HG03354 (cell line): ENCODE data around the gene ZC3H12C.
"Not testable (repeated sequence)": the region's sequence is repeated elsewhere in the genome, so short reads cannot be mapped to it uniquely, and the experiment has no call there.

Experiments used
- ATAC-seq: cut with Tn5 transposase; IDR thresholded peaks from one replicate; pipeline ENCODE4 v1.9.1; 2021; ENCODE audit warnings: mild to moderate bottlenecking; ENCODE audit not compliant: unreplicated experiment, poor library complexity, severe bottlenecking

ZC3H12C gene

GRCh38 chr11:110198031-110198729, 105.0 kb downstream of the ZC3H12C start:
- no peak for ATAC-seq

DNA sequence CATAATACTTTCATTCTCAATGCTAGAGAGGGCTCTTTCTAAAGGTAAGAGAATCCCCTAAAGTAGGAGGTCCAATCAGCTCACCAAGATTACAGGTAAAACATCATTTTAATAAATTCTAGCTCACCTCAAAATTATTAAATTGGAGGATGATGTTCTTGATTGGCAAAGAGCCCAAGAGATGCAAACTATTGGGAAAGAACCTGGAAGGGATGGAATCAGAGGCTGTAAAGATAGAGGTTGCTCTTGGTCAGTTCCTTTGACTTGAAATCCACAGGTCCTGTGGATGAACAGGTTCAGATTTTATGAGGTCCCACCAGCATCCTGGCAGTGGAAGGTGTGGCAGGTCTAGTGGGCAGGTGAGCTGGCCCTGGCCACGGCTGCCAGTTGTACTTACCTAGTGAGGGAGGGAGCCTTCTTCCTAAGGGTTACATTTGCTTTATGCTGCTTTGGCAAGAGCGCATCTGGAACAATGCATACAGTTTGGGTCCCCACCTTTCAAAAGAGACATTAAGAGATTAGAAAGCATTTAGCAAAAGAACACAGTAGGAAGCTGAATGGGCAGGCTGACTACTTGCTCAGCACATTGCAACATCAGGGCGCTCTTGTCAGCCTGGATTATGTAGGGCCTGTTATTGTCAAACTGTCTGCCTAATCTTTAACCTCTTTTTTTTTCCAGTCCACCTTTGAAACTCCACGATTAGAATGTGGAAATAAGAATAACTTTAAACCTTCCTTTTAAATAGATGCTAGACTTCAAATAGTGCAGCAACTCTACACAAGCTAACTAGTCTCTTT, 106.2 kb downstream of the ZC3H12C start:
- ATAC-seq: no peak

DNA sequence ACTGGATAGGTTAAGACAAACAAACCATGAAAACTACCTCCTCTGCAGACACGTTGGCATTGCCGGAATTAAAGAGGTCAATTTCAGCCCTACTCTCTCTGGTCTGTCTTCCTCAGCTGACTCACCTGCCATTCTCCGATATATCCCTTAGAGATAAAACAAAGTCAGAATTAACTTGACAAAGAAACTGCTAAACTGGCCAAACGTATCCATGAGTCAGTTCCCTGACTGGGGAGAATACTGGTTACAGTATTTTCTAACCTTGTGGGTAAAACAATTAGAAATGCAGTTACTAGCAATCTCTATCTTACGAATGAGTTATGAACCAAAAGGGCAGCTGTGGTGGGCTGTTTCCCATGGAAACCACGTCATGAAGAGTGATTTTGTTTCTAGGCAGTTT, 107.0 kb downstream of the ZC3H12C start:
- no peak for ATAC-seq

GRCh38 chr11:110200836-110201235, 107.6 kb downstream of the ZC3H12C start:
- no peak for ATAC-seq

DNA sequence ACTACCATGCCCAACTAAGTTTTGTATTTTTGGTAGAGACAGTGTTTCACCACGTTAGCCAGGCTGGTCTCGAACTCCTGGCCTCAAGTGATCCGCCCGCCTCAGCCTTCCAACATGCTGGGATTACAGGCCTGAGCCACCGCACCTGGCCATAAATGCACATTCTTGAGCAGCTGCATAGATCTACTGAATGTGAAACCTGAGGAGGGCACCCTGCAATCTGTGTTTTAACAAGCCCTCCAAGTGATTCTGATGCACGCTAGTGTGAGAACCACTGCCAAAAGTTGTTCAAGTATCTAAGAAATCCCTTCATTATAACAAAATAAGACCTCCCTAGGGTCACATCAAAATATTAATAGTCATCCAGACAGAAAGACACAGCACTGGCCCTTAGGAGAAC, 113.9 kb downstream of the ZC3H12C start:
- no peak for ATAC-seq

- not testable (repeated sequence) for ATAC-seq
Observed at GRCh38 chr11:110208678-110209312, 115.6 kb downstream of the ZC3H12C start.

DNA sequence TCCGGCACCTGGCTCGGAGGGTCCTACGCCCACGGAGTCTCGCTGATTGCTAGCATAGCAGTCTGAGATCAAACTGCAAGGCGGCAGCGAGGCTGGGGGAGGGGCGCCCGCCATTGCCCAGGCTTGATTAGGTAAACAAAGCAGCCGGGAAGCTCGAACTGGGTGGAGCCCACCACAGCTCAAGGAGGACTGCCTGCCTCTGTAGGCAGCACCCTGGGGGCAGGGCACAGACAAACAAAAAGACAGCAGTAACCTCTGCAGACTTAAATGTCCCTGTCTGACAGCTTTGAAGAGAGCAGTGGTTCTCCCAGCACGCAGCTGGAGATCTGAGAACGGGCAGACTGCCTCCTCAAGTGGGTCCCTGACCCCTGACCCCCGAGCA, 116.1 kb downstream of the ZC3H12C start:
- not testable (repeated sequence) for ATAC-seq

- no peak for ATAC-seq
Observed at GRCh38 chr11:110217223-110217877, 124.2 kb downstream of the ZC3H12C start.

- ATAC-seq: no peak
Observed at GRCh38 chr11:110217936-110218335, 124.7 kb downstream of the ZC3H12C start.

GRCh38 chr11:110219006-110219785, 126.0 kb downstream of the ZC3H12C start:
- no peak for ATAC-seq
